ENCODE measurements around the gene PTPDC1.

DNA sequence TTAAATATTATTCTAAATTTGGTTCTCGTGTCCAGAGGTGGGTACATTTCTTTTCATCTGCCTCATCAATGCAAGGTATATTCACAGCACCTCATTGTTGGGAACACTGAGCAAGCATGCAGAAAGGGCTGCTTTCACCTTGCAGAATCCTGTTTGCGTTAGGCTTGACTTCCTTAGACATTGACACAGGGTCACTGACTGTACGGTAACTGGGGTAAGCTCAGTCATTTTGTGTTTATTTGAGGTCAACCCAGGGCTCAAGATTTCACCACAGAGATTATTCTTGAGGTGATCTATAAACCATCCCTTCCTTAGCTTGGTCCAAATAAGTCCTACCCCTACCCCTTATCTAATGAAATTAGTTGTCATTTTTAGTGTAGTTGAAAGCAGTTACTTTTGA is 1.7 kb upstream of the PTPDC1 start:
- TF ChIP-seq POLR2A (IDR thresholded peaks at IDR 0.05; ENCODE audit: low read depth), result no peak
- TF ChIP-seq, protein P1, sequence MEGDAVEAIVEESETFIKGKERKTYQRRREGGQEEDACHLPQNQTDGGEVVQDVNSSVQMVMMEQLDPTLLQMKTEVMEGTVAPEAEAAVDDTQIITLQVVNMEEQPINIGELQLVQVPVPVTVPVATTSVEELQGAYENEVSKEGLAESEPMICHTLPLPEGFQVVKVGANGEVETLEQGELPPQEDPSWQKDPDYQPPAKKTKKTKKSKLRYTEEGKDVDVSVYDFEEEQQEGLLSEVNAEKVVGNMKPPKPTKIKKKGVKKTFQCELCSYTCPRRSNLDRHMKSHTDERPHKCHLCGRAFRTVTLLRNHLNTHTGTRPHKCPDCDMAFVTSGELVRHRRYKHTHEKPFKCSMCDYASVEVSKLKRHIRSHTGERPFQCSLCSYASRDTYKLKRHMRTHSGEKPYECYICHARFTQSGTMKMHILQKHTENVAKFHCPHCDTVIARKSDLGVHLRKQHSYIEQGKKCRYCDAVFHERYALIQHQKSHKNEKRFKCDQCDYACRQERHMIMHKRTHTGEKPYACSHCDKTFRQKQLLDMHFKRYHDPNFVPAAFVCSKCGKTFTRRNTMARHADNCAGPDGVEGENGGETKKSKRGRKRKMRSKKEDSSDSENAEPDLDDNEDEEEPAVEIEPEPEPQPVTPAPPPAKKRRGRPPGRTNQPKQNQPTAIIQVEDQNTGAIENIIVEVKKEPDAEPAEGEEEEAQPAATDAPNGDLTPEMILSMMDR (IDR thresholded peaks at IDR 0.05), result no peak
